Measurements from ENCODE around the gene GPC4. TPM values are rescaled to one million over a fixed set of nuclear protein-coding genes. Genes with fewer than 3 reads are reported as not detected.
A peak's percentile ranks its signal among the peaks of the same experiment; 100 is the strongest.

The GPC4 gene
- total RNA-seq (2013; cell fraction: nucleolus; rRNA removed), result 0.10 and 0.17 TPM in 2 replicates
- total RNA-seq (2014; rRNA removed) (0.05 and 0.17 TPM in 2 replicates), total RNA-seq (2014; rRNA removed; fragmentation: Illumina TruSeq; extraction: Trizol) (0.05 and 0.09 TPM in 2 replicates), total RNA-seq (2021) (0.31 and 0.32 TPM in 2 replicates), polyA plus RNA-seq (2011; rRNA removed) (5.8 and 7.6 TPM in 2 replicates), polyA plus RNA-seq (2014; fragmentation: Illumina TruSeq; extraction: Trizol) (0.10 and 0.21 TPM in 2 replicates), polyA plus RNA-seq (2014; fragmentation: Nextera tagmentation; extraction: Ambion mirVana) (under 1 TPM; 0.04 to 0.08 TPM), polyA plus RNA-seq (2014; rRNA removed) (0.13 and 0.17 TPM in 2 replicates), polyA plus RNA-seq (2016; fragmentation: Nextera tagmentation; extraction: Ambion mirVana) (under 1 TPM; 0.06 to 0.09 TPM), polyA minus RNA-seq (2011; rRNA and poly(A)+ RNA removed) (9.5 and 10.7 TPM in 2 replicates), Bru-seq, nascent RNA (percentile 38 among the genes with signal in this experiment), BruChase-seq, experiment 1, labeled RNA remaining after a 6-hour chase (percentile 41 among the genes with signal in this experiment), BruChase-seq, experiment 2, labeled RNA remaining after a 2-hour chase (percentile 33 among the genes with signal in this experiment)
- polyA plus RNA-seq (2011; ENCODE audit: low read depth), result 0.28 TPM
- 4.7 and 7.9 TPM in 2 replicates for polyA plus RNA-seq (2011; cell fraction: cytosol; rRNA removed)
- polyA plus RNA-seq (2011; cell fraction: nucleus; rRNA removed), result 4.8 and 5.3 TPM in 2 replicates
- 0.45 TPM in 2 replicates for polyA plus RNA-seq (2012)
- polyA minus RNA-seq (2011; cell fraction: cytosol; rRNA and poly(A)+ RNA removed), result 5.3 and 6.7 TPM in 2 replicates
- 2.8 and 5.5 TPM in 2 replicates for polyA minus RNA-seq (2011; cell fraction: nucleus; rRNA and poly(A)+ RNA removed)
- long read RNA-seq, experiment 1, full-length matches to known transcripts, result 2 of 3 reads
- long read RNA-seq, experiment 1, partial matches to known transcripts, result 0 of 3 reads
- long read RNA-seq, experiment 1, other reads (novel, unspliced or antisense), result 1 of 3 reads
- long read RNA-seq, experiment 2, full-length matches to known transcripts, result 8 of 11 reads
- long read RNA-seq, experiment 2, partial matches to known transcripts, result 1 of 11 reads
- long read RNA-seq, experiment 2, other reads (novel, unspliced or antisense), result 2 of 11 reads

DNA sequence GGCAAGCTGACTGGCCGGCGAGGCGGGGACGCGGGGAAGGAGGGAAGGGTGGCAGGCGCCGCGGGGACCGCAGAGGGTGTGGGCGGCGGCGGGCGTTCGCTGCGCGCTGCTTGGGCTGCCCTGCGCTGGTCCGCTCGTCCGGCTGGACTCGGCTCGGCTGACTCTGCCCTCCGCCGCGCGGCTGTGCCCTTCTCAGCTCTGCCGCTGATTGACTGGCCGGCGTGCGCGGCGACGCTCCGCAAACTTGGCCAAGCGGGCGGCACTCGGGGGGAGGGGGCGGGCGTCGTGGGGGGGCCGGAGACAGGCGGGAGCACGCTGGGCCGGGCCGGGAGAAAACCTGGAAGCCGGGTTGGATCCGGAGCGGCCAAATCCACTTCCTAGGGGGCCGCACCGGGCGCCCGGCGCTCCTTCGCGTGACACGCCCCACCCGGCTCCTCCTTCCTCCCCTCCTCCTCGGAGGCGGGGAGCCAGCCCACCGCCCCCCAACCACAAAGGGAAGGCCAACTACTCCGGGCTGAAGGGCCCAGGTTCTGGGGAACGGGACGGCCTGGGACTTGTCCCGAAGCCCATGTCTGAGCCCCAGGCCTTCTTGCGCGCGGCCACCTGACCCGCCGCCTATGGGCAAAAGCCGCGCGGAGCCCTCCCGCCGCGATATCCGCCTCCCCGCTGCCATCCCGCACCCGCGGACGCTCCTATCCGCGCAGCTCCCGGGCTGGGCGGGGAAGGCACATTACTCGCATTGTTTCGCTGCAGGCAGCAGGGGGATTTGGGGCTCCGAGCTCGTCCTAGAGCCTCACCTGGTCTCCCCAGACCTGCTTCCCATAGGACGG, at the start of gene GPC4:
Gene GPC4 (minus strand): TSS at position 214 of the 830 bp plus-strand sequence. CDS start 524 bp downstream, outside the sequence.
- no peak within 1 kb of the TSS for H3K27ac ChIP-seq (ENCODE audit: control insufficient read depth, insufficient read depth)
- ChIA-PET RAD21 (ENCODE audit: unreplicated experiment) (interaction anchor here (0.7 to 1.6 kb wide), 3 partner anchors 18 to 71 kb away, joined by 3 to 5 read pairs (median 4); no protein-coding TSS in a partner anchor), POLR2A (interaction anchor here (0.6 to 1.0 kb wide), 2 partner anchors 51 to 71 kb away, joined by 4 to 11 read pairs; no protein-coding TSS in a partner anchor), CTCF (interaction anchor here (1.6 kb wide), 1 partner anchor 81 kb away, joined by 5 read pairs; no protein-coding TSS in a partner anchor), SMC1A (ENCODE audit: uncharacterized antibody, unreplicated experiment) (interaction anchor here (0.9 to 6.3 kb wide), 6 partner anchors 24 to 92 kb away, joined by 3 to 38 read pairs (median 4); no protein-coding TSS in a partner anchor)
- H2AFZ ChIP-seq (ENCODE audit: control insufficient read depth, low read depth, low read length), result no peak within 1 kb of the TSS
- in situ Hi-C loops (cut with MboI) (no loop called here), intact Hi-C loops (cut with micrococcal nuclease; ENCODE audit: unreplicated experiment) (no loop called here)
- no TSS peak for BruUV-seq (replicated peaks)
- H4K20me1 ChIP-seq (ENCODE audit: control insufficient read depth, insufficient read depth), result no peaks in the 10 kb centered on the region
- H3K27me3 ChIP-seq (replicated peaks in 1 of 2; ENCODE audit: control insufficient read depth in 2 of 2, insufficient read depth in 2 of 2, low read length in 1 of 2), result no peaks in the 10 kb centered on the region
- no peaks in the 10 kb centered on the region for H3K4me1 ChIP-seq (ENCODE audit: control insufficient read depth, insufficient read depth, low read length)
- ATAC-seq (peak; percentile 50), FAIRE-seq (no peak), DNase-seq (ENCODE audit: low read depth, low spot score) (no peak)
- no peaks in the 10 kb centered on the region for H3K79me2 ChIP-seq (ENCODE audit: control insufficient read depth, insufficient read depth, low read length)
- no peak within 1 kb of the TSS for H3K9ac ChIP-seq (ENCODE audit: control insufficient read depth, insufficient read depth, low read length)
- no peak within 1 kb of the TSS for H3K4me2 ChIP-seq (ENCODE audit: control insufficient read depth, insufficient read depth)
- WGBS (ENCODE audit: insufficient coverage, insufficient replicate concordance, low lambda C conversion rate, missing lambda C conversion rate), result 54% methylated on average over 43 of the region's 90 CpGs
- no peaks in the 10 kb centered on the region; the same call in 1 of the 3 replicates for H3K9me3 ChIP-seq (replicated peaks; ENCODE audit: control insufficient read depth, insufficient read depth, low read length)
- H3K36me3 ChIP-seq (ENCODE audit: control insufficient read depth in 2 of 2, insufficient read depth in 2 of 2, low read length in 1 of 2), result no peaks in the 10 kb centered on the region
- no peak within 1 kb of the TSS for H3K4me3 ChIP-seq
- TF ChIP-seq, protein P1, sequence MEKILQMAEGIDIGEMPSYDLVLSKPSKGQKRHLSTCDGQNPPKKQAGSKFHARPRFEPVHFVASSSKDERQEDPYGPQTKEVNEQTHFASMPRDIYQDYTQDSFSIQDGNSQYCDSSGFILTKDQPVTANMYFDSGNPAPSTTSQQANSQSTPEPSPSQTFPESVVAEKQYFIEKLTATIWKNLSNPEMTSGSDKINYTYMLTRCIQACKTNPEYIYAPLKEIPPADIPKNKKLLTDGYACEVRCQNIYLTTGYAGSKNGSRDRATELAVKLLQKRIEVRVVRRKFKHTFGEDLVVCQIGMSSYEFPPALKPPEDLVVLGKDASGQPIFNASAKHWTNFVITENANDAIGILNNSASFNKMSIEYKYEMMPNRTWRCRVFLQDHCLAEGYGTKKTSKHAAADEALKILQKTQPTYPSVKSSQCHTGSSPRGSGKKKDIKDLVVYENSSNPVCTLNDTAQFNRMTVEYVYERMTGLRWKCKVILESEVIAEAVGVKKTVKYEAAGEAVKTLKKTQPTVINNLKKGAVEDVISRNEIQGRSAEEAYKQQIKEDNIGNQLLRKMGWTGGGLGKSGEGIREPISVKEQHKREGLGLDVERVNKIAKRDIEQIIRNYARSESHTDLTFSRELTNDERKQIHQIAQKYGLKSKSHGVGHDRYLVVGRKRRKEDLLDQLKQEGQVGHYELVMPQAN (conservative IDR thresholded peaks at IDR 0.05), result 0 out of 2 replicates have a peak, but pooled peaks have one; percentile 21
- TF ChIP-seq DPF2 (IDR thresholded peaks at IDR 0.05) (peak; percentile 31; the same call in 1 of the 2 replicates), YBX1 (IDR thresholded peaks at IDR 0.05) (no peak), LARP7 (IDR thresholded peaks at IDR 0.05) (0 out of 2 replicates have a peak, but pooled peaks have one; percentile 3), CBX5 (IDR thresholded peaks at IDR 0.05; ENCODE audit: low read depth) (no peak)
- TF ChIP-seq, protein P2, sequence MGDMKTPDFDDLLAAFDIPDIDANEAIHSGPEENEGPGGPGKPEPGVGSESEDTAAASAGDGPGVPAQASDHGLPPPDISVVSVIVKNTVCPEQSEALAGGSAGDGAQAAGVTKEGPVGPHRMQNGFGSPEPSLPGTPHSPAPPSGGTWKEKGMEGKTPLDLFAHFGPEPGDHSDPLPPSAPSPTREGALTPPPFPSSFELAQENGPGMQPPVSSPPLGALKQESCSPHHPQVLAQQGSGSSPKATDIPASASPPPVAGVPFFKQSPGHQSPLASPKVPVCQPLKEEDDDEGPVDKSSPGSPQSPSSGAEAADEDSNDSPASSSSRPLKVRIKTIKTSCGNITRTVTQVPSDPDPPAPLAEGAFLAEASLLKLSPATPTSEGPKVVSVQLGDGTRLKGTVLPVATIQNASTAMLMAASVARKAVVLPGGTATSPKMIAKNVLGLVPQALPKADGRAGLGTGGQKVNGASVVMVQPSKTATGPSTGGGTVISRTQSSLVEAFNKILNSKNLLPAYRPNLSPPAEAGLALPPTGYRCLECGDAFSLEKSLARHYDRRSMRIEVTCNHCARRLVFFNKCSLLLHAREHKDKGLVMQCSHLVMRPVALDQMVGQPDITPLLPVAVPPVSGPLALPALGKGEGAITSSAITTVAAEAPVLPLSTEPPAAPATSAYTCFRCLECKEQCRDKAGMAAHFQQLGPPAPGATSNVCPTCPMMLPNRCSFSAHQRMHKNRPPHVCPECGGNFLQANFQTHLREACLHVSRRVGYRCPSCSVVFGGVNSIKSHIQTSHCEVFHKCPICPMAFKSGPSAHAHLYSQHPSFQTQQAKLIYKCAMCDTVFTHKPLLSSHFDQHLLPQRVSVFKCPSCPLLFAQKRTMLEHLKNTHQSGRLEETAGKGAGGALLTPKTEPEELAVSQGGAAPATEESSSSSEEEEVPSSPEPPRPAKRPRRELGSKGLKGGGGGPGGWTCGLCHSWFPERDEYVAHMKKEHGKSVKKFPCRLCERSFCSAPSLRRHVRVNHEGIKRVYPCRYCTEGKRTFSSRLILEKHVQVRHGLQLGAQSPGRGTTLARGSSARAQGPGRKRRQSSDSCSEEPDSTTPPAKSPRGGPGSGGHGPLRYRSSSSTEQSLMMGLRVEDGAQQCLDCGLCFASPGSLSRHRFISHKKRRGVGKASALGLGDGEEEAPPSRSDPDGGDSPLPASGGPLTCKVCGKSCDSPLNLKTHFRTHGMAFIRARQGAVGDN (IDR thresholded peaks at IDR 0.05), result 0 out of 2 replicates have a peak, but pooled peaks have one; percentile 21
